T-helper 17 cell (primary cell): Measurements from ENCODE around the gene GET4. TPM values are rescaled to one million over a fixed set of nuclear protein-coding genes. Genes with fewer than 3 reads are reported as not detected.

Experiments
- ATAC-seq: fragments of 150-1000 bp; cut with Tn5 transposase; 2 replicates; pipeline ENCODE4 v1.10.0; 2021; ENCODE audit warnings: mild to moderate bottlenecking, moderate library complexity
- DNase-seq, 3 donors: peaks; one replicate each; pipeline versions ENCODE4 v3.0.0 to v3.0.0-alpha.2; 2020 to 2021
- H3K9me3 ChIP-seq: one replicate; pipeline ENCODE4 v1.7.0; 2013; ENCODE audit warnings: low read length, mild to moderate bottlenecking; ENCODE audit not compliant: control insufficient read depth, poor library complexity, severe bottlenecking
- H3K27ac Mint-ChIP-seq: one replicate; pipeline ENCODE4 v1.8.0; 2022; ENCODE audit warnings: mild to moderate bottlenecking, moderate library complexity, mixed read lengths
- H3K27me3 Mint-ChIP-seq: one replicate; pipeline ENCODE4 v1.8.0; 2022; ENCODE audit warnings: mixed read lengths
- H3K36me3 Mint-ChIP-seq: one replicate; pipeline ENCODE4 v1.8.0; 2022; ENCODE audit warnings: low read depth, mixed read lengths
- H3K4me1 Mint-ChIP-seq: one replicate; pipeline ENCODE4 v1.8.0; 2022; ENCODE audit warnings: mild to moderate bottlenecking, mixed read lengths
- H3K4me3 Mint-ChIP-seq: one replicate; pipeline ENCODE4 v1.8.0; 2022; ENCODE audit warnings: mild to moderate bottlenecking, moderate library complexity, mixed read lengths
- total RNA-seq, 4 donors: library from RNA in 2 of 4; stranded (reverse) in 2 of 4; gene quantifications; one replicate each; pipeline ENCODE4 v1.2.3 and lab custom pipeline; 2022 to 2026

Gene GET4
- total RNA-seq, 2 donors from 2014 or later = 58.5 to 81.0 TPM

DNA sequence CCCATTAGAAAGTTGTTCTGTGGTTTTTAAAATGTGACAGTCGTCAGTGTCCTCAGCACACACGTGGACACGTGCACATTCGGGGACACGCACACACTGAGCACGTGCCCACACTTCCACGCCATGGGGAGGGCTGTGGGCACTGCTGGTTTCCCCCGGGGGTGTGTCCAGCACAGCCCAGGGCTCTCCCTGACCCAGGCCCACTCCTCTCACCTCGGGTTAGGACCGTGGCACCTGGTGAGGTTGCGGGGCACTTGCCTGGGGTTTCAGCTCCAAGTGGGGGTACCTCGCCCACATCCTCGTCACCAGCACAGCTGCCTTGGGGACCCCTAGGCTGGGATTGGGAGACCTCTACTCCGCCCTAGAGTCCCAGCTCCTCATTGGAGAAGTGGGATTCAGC is 20.7 kb downstream of the GET4 start:
- DNase-seq (no peak), ATAC-seq (no peak)
- no peak overlapping the region for H3K27ac Mint-ChIP-seq
- H3K36me3 Mint-ChIP-seq = peaks cover 18% of the 10 kb centered on the region
- no peaks in the 10 kb centered on the region for H3K9me3 ChIP-seq
- no peak overlapping the region for H3K4me3 Mint-ChIP-seq
- peaks cover 8% of the 10 kb centered on the region for H3K4me1 Mint-ChIP-seq
- no peaks in the 10 kb centered on the region for H3K27me3 Mint-ChIP-seq

GRCh38 chr7:897771-898376 is 21.5 kb downstream of the GET4 start:
- Mint-ChIP-seq H3K4me1 (peaks cover 5% of the 10 kb centered on the region), H3K36me3 (peaks cover 12% of the 10 kb centered on the region), H3K27me3 (no peaks in the 10 kb centered on the region), H3K27ac (no peak overlapping the region), H3K4me3 (no peak overlapping the region)
- peak; percentile 10 for ATAC-seq
- no peak for DNase-seq
- H3K9me3 ChIP-seq = no peaks in the 10 kb centered on the region

DNA sequence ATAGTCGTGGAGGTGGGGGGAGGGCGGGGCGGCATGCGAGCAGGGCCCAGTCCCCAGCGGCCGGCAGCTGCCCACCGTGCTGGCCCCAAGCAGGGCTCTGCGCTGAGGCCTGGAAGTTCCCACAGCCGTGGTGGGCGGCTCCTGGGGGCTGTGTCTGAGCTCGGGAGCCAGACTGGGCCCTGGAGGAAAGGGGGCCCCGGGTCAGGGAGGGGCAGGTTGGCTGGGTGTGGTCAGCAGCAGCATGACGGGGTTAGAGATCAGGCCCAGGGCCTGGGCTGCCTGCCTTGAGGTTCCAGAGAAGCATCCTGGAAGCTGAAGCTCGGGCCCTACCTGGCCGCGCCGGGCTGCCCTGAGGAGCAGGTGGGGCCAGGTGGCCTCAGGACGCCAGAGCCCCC is 22.1 kb downstream of the GET4 start:
- peaks cover 8% of the 10 kb centered on the region for H3K36me3 Mint-ChIP-seq
- no peak overlapping the region for H3K4me3 Mint-ChIP-seq
- H3K9me3 ChIP-seq = no peaks in the 10 kb centered on the region
- peaks cover 3% of the 10 kb centered on the region for H3K4me1 Mint-ChIP-seq
- ATAC-seq = peak; percentile 8
- H3K27me3 Mint-ChIP-seq = no peaks in the 10 kb centered on the region
- no peak for DNase-seq
- no peak overlapping the region for H3K27ac Mint-ChIP-seq

GRCh38 chr7:898855-899681 is 22.7 kb downstream of the GET4 start:
- H3K36me3 Mint-ChIP-seq = peaks cover 7% of the 10 kb centered on the region
- DNase-seq (no peak), ATAC-seq (no peak)
- peaks cover 2% of the 10 kb centered on the region for H3K4me1 Mint-ChIP-seq
- no peaks in the 10 kb centered on the region for H3K27me3 Mint-ChIP-seq
- no peaks in the 10 kb centered on the region for H3K9me3 ChIP-seq
- no peak overlapping the region for H3K27ac Mint-ChIP-seq
- H3K4me3 Mint-ChIP-seq = no peak overlapping the region

GRCh38 chr7:899806-900205 is 23.5 kb downstream of the GET4 start:
- no peak for ATAC-seq
- Mint-ChIP-seq H3K4me3 (no peak overlapping the region), H3K36me3 (peaks cover 7% of the 10 kb centered on the region), H3K27ac (no peak overlapping the region), H3K27me3 (no peaks in the 10 kb centered on the region), H3K4me1 (peaks cover 2% of the 10 kb centered on the region)
- no peak for DNase-seq
- H3K9me3 ChIP-seq = no peaks in the 10 kb centered on the region

- no peak overlapping the region for H3K27ac Mint-ChIP-seq
- H3K4me3 Mint-ChIP-seq = no peak overlapping the region
- peaks cover 7% of the 10 kb centered on the region for H3K36me3 Mint-ChIP-seq
- no peaks in the 10 kb centered on the region for H3K27me3 Mint-ChIP-seq
- no peak for ATAC-seq
- peaks cover 4% of the 10 kb centered on the region for H3K4me1 Mint-ChIP-seq
- no peak for DNase-seq
- H3K9me3 ChIP-seq = no peaks in the 10 kb centered on the region
Observed at GRCh38 chr7:900331-901040, 24.1 kb downstream of the GET4 start.

- Mint-ChIP-seq H3K27ac (no peak overlapping the region), H3K4me1 (peaks cover 4% of the 10 kb centered on the region), H3K4me3 (no peak overlapping the region), H3K36me3 (peaks cover 6% of the 10 kb centered on the region), H3K27me3 (no peaks in the 10 kb centered on the region)
- H3K9me3 ChIP-seq = no peaks in the 10 kb centered on the region
- ATAC-seq = no peak
- no peak for DNase-seq
Observed at GRCh38 chr7:901041-901387, 24.7 kb downstream of the GET4 start.

GRCh38 chr7:901388-902154 is 25.2 kb downstream of the GET4 start:
- ATAC-seq = peak; percentile 52
- DNase-seq = peak in 2 of 3 donors; percentile 32 to 39
- Mint-ChIP-seq H3K27me3 (no peaks in the 10 kb centered on the region), H3K4me1 (peaks cover 2% of the 10 kb centered on the region), H3K36me3 (peaks cover 3% of the 10 kb centered on the region), H3K4me3 (no peak overlapping the region), H3K27ac (no peak overlapping the region)
- no peaks in the 10 kb centered on the region for H3K9me3 ChIP-seq

GRCh38 chr7:902996-903395 is 26.6 kb downstream of the GET4 start:
- H3K9me3 ChIP-seq = no peaks in the 10 kb centered on the region
- Mint-ChIP-seq H3K27me3 (no peaks in the 10 kb centered on the region), H3K36me3 (no peaks in the 10 kb centered on the region), H3K4me3 (no peak overlapping the region), H3K27ac (peak overlapping the region; percentile 79), H3K4me1 (peaks cover 2% of the 10 kb centered on the region)
- DNase-seq = no peak
- no peak for ATAC-seq

DNA sequence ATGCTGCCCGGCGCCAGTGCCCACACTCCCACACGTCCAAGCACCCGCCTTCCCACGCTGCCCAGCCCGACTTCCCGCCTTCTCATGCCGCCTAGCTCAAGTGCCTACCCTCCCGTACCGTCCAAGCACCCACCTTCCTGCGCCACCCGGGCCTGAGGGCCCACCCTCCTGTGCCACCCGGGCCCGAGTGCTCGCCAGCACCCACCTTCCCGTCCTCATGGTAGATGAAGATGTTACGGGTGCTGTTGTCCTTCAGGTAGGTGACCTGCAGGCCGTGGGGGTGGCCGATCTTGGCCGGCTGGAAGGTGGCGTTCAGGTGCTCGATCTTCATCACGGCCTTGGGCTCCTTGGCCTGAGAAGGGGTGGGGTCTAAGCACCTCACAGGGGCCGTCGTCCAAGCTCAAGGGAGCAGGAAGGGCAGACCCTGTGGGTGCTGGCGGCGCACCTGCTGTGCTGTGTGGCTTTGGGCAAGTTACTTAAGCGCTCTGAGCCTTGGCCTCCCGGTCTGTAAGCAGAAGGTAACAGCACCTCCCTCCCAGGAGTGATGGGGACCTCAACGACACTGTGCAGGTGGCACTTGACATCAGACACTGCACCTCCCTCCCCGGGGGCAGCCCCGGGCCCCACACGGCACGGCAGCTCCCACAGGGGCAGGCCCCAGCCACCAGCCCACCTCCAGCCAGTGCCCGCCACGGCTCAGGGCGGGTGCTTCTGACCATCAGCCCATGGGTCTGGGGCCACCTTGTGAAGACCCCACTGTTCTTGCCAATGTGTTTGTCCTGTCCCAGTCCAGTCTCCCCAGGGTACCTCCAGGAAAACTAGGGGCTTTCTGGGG is 27.8 kb downstream of the GET4 start:
- Mint-ChIP-seq H3K4me3 (no peak overlapping the region), H3K27ac (no peak overlapping the region), H3K4me1 (peaks cover 5% of the 10 kb centered on the region), H3K27me3 (no peaks in the 10 kb centered on the region), H3K36me3 (no peaks in the 10 kb centered on the region)
- no peak for ATAC-seq
- no peak for DNase-seq
- H3K9me3 ChIP-seq = no peaks in the 10 kb centered on the region

- H3K27me3 Mint-ChIP-seq = no peaks in the 10 kb centered on the region
- H3K36me3 Mint-ChIP-seq = no peaks in the 10 kb centered on the region
- no peak overlapping the region for H3K27ac Mint-ChIP-seq
- ATAC-seq = no peak
- peaks cover 5% of the 10 kb centered on the region for H3K4me1 Mint-ChIP-seq
- no peaks in the 10 kb centered on the region for H3K9me3 ChIP-seq
- DNase-seq = no peak
- no peak overlapping the region for H3K4me3 Mint-ChIP-seq
Observed at GRCh38 chr7:904847-905246, 28.5 kb downstream of the GET4 start.

GRCh38 chr7:906776-907157 is 30.4 kb downstream of the GET4 start:
- Mint-ChIP-seq H3K27ac (no peak overlapping the region), H3K36me3 (no peaks in the 10 kb centered on the region)
- no peak for DNase-seq

More at GRCh38 chr7:906776-907157, 30.4 kb downstream of the GET4 start:
- no peak for ATAC-seq
- H3K9me3 ChIP-seq = no peaks in the 10 kb centered on the region
- Mint-ChIP-seq H3K27me3 (no peaks in the 10 kb centered on the region), H3K4me1 (peaks cover 9% of the 10 kb centered on the region), H3K4me3 (no peak overlapping the region)
